HCT116 (cell line): ENCODE data around the gene MDP1. TPM values are rescaled to one million over a fixed set of nuclear protein-coding genes. Genes with fewer than 3 reads are reported as not detected.

Experiments used
- ATAC-seq: fragments of 200-7000 bp; cut with Tn5 transposase; 2 replicates; pipeline ENCODE4 v1.9.1; 2020; ENCODE audit warnings: mild to moderate bottlenecking, moderate library complexity
- BruUV-seq: library from RNA; stranded (reverse); fragments of 400-500 nt; replicated peaks from 2 replicates; lab custom pipeline; 2021; lab: Mats Ljungman, UMichigan
- CTCF ChIA-PET: fragments of 300-600 bp; sonication (Branson Sonifier 250); formaldehyde crosslinking; loops from one replicate; lab custom pipeline; 2021; ENCODE audit warnings: antibody characterized with exemption; lab: Charles Lee
- POLR2A ChIA-PET: fragments of 300-600, 350-600 bp; sonication (Branson Sonifier 250); formaldehyde crosslinking; loops from one replicate; lab custom pipeline; 2021; ENCODE audit warnings: antibody characterized with exemption; lab: Charles Lee
- RAD21 ChIA-PET, 2 experiments: fragments of 300-600 bp; sonication (Branson Sonifier 250); formaldehyde crosslinking; loops; one replicate each; lab custom pipeline; 2023; ENCODE audit warnings: low total read pairs in 2 of 2; ENCODE audit not compliant: uncharacterized antibody in 2 of 2, unreplicated experiment in 2 of 2, low non-redundant PET in 1 of 2; lab: Charles Lee
- DNase-seq: peaks from one replicate; pipeline ENCODE4 v3.0.0-alpha.2; 2010; ENCODE audit warnings: low read depth, low spot score
- H2AFZ ChIP-seq: fragments of 200-600 bp; shearing (Covaris generic), sonication (generic); 2 replicates; pipeline ENCODE4 v1.6.1; 2017; ENCODE audit warnings: low read depth, mixed run types, mixed read lengths, antibody characterized with exemption, low read length; ENCODE audit not compliant: poor library complexity, severe bottlenecking
- H3K27ac ChIP-seq: 2 replicates; pipeline ENCODE4 v1.5.1; 2012; ENCODE audit warnings: low read depth, low read length
- H3K27me3 ChIP-seq: fragments of 200-600 bp; sonication (generic); 2 replicates; pipeline ENCODE4 v1.6.1; 2016; ENCODE audit warnings: mixed run types, low read length, mixed read lengths; ENCODE audit not compliant: insufficient read depth
- H3K36me3 ChIP-seq, 2 experiments: fragments of 200-500 bp in 1 of 2; fragments of 200-600 bp in 1 of 2; sonication (Bioruptor generic) in 1 of 2; sonication (generic) in 1 of 2; 2 replicates each; pipeline versions ENCODE4 v1.5.1 to v1.6.1; 2014 to 2016; ENCODE audit warnings: low read length in 2 of 2, inconsistent platforms in 1 of 2, mixed read lengths in 1 of 2, mixed run types in 1 of 2; ENCODE audit not compliant: insufficient read depth in 2 of 2, control insufficient read depth in 1 of 2
- H3K4me1 ChIP-seq, 2 experiments: fragments of 200-600 bp in 1 of 2; sonication (generic) in 1 of 2; 2 replicates each; pipeline versions ENCODE4 v1.5.1 to v1.6.1; 2012 to 2017; ENCODE audit warnings: low read length in 2 of 2, inconsistent platforms in 1 of 2, mild to moderate bottlenecking in 1 of 2, mixed read lengths in 1 of 2, mixed run types in 1 of 2, moderate library complexity in 1 of 2; ENCODE audit not compliant: insufficient read depth in 2 of 2, control insufficient read depth in 1 of 2
- H3K4me2 ChIP-seq: fragments of 200-600 bp; sonication (generic); 2 replicates; pipeline ENCODE4 v1.6.1; 2017; ENCODE audit warnings: mixed run types, low read length, mixed read lengths
- H3K4me3 ChIP-seq, 2 experiments: fragments of 200-600 bp in 1 of 2; sonication (generic) in 1 of 2; replicated peaks in 1 of 2; 2 replicates each; pipeline ENCODE4 v1.5.1; 2011 to 2016; ENCODE audit warnings: low read length in 2 of 2, control low read depth in 1 of 2, low read depth in 1 of 2, mild to moderate bottlenecking in 1 of 2, mixed read lengths in 1 of 2, mixed run types in 1 of 2
- H3K79me2 ChIP-seq: fragments of 200-600 bp; sonication (generic); 2 replicates; pipeline ENCODE4 v1.6.1; 2017; ENCODE audit warnings: mild to moderate bottlenecking, mixed run types, low read length, moderate library complexity, mixed read lengths; ENCODE audit not compliant: insufficient read depth
- H3K9ac ChIP-seq: fragments of 200-600 bp; sonication (generic); 2 replicates; pipeline ENCODE4 v1.6.1; 2016; ENCODE audit warnings: low read length, mixed read lengths
- H3K9me2 ChIP-seq: fragments of 200-600 bp; sonication (generic), shearing (Covaris generic); 2 replicates; pipeline ENCODE4 v1.6.1; 2017; ENCODE audit warnings: mixed run types, mild to moderate bottlenecking, moderate library complexity; ENCODE audit not compliant: insufficient read depth
- H3K9me3 ChIP-seq, 2 experiments: fragments of 200-500 bp in 1 of 2; fragments of 200-600 bp in 1 of 2; sonication (Bioruptor generic) in 1 of 2; sonication (generic) in 1 of 2; 2 replicates each; pipeline ENCODE4 v1.6.1; 2014 to 2017; ENCODE audit warnings: low read length in 2 of 2, mixed read lengths in 2 of 2, inconsistent platforms in 1 of 2, low read depth in 1 of 2, mild to moderate bottlenecking in 1 of 2, mixed run types in 1 of 2, moderate library complexity in 1 of 2; ENCODE audit not compliant: control insufficient read depth in 1 of 2, insufficient read depth in 1 of 2
- H4K20me1 ChIP-seq: fragments of 200-600 bp; sonication (generic), shearing (Covaris generic); 2 replicates; pipeline ENCODE4 v1.6.1; 2017; ENCODE audit warnings: mixed run types, mild to moderate bottlenecking, moderate library complexity; ENCODE audit not compliant: insufficient read depth
- EGR1 ChIP-seq: IDR thresholded peaks from 2 replicates; pipeline ENCODE4 v1.6.1; 2012; ENCODE audit warnings: low read depth
- ELF1 ChIP-seq: IDR thresholded peaks from 2 replicates; pipeline ENCODE4 v1.6.1; 2012; ENCODE audit warnings: low read depth, borderline replicate concordance
- EZH2 ChIP-seq: fragments of 200-600 bp; sonication (generic); IDR thresholded peaks from 2 replicates; pipeline ENCODE4 v1.6.1; 2017; ENCODE audit warnings: antibody characterized with exemption, mixed run types
- FOSL1 ChIP-seq: IDR thresholded peaks from 2 replicates; pipeline ENCODE4 v1.6.1; 2012; ENCODE audit warnings: low read depth
- MAX ChIP-seq: IDR thresholded peaks from 2 replicates; pipeline ENCODE4 v1.6.1; 2012
- POLR2A ChIP-seq: IDR thresholded peaks from 2 replicates; pipeline ENCODE4 v1.7.0; 2011; ENCODE audit warnings: borderline replicate concordance; ENCODE audit not compliant: insufficient read depth, insufficient read length; ENCODE audit errors: extremely low read depth
- POLR2AphosphoS5 ChIP-seq: IDR thresholded peaks from 2 replicates; pipeline ENCODE4 v1.6.1; 2011; ENCODE audit warnings: mild to moderate bottlenecking, low read depth, low read length, moderate library complexity
- SP1 ChIP-seq: IDR thresholded peaks from 2 replicates; pipeline ENCODE4 v1.6.1; 2012; ENCODE audit warnings: low read depth
- SRF ChIP-seq: IDR thresholded peaks from 2 replicates; pipeline ENCODE4 v1.6.1; 2012; ENCODE audit warnings: low read depth
- TCF7L2 ChIP-seq: IDR thresholded peaks from 2 replicates; pipeline ENCODE4 v1.7.0; 2011; ENCODE audit warnings: borderline replicate concordance, inconsistent platforms; ENCODE audit not compliant: insufficient read depth, insufficient read length; ENCODE audit errors: extremely low read depth
- YY1 ChIP-seq: IDR thresholded peaks from 2 replicates; pipeline ENCODE4 v1.6.1; 2011; ENCODE audit warnings: low read length, low read depth, moderate library complexity, mild to moderate bottlenecking; ENCODE audit not compliant: insufficient replicate concordance; ENCODE audit errors: extremely low read depth
- ZBTB33 ChIP-seq: IDR thresholded peaks from 2 replicates; pipeline ENCODE4 v1.6.1; 2011; ENCODE audit warnings: mild to moderate bottlenecking, low read length, moderate library complexity; ENCODE audit not compliant: insufficient replicate concordance; ENCODE audit errors: extremely low read depth
- intact Hi-C: fragments of 100-400 bp; cut with micrococcal nuclease; formaldehyde crosslinking; loops from 2 replicates; pipeline ENCODE4 v1.10.0; 2022
- total RNA-seq: library from RNA; stranded (reverse); gene quantifications from one replicate; pipeline ENCODE4 v1.2.1, GENCODE V29; 2021; ENCODE audit not compliant: unreplicated experiment

MDP1 gene
- total RNA-seq, 1 experiment from 2014 or later = 15.9 TPM

- peak; percentile 83 for ATAC-seq
- Histone ChIP-seq H3K36me3 (peaks cover 21 to 24% of the 10 kb centered on the region in 2 experiments; a peak in 3 of 4 replicates), H3K4me2 (peak within 1 kb of the TSS; percentile 89), H3K27me3 (no peaks in the 10 kb centered on the region), H3K79me2 (peaks cover 79% of the 10 kb centered on the region), H3K9me2 (no peaks in the 10 kb centered on the region), H2AFZ (peak within 1 kb of the TSS; percentile 25), H3K4me1 (peaks cover 14 to 22% of the 10 kb centered on the region in 2 experiments), H3K4me3 (peak within 1 kb of the TSS; percentile 96 to 100), H3K27ac (peak within 1 kb of the TSS; percentile 94), H3K9ac (peak within 1 kb of the TSS; percentile 94), H3K9me3 (no peaks in the 10 kb centered on the region)
- ChIA-PET CTCF (interaction anchor here (2.1 kb wide), 1 partner anchor 10 kb away, joined by 10 read pairs; the partner anchor contains the start of gene TINF2), RAD21 (no interaction called here), POLR2A (interaction anchor here (2.0 kb wide), 1 partner anchor 10 kb away, joined by 11 read pairs; the partner anchor contains the start of gene TINF2)
- peak; percentile 81 for DNase-seq
- BruUV-seq = no TSS peak
- intact Hi-C loops = loop anchor here (2.0 kb wide), 1 partner anchor 15 kb away; the partner anchor contains the start of gene MDP1
- TF ChIP-seq ELF1 = peak; percentile 78
- peak; percentile 44 for TF ChIP-seq POLR2AphosphoS5
- TF ChIP-seq SRF = no peak
- peak; percentile 16 for TF ChIP-seq ZBTB33
- TF ChIP-seq EZH2 = no peak
- TF ChIP-seq FOSL1 = no peak
- TF ChIP-seq YY1 = no peak
- TF ChIP-seq POLR2A = peak; percentile 63
- TF ChIP-seq TCF7L2 = no peak
- peak; percentile 59 for TF ChIP-seq SP1
- peak; percentile 63; the same call in 1 of the 2 replicates for TF ChIP-seq MAX
- TF ChIP-seq EGR1 = no peak
- TF ChIP-seq, all 23 proteins: peak for 6
- no peaks in the 10 kb centered on the region for H4K20me1 ChIP-seq
Observed at GRCh38 chr14:24232121-24232644, 16.3 kb upstream of the MDP1 start, which contains the start of gene NEDD8. TSS of gene NEDD8 (minus strand) at chr14:24232367. CDS start at chr14:24232267, 100 bp downstream.
